ENCODE data around the gene LSP1.

LSP1 gene

GRCh38 chr11:1836011-1836945 is 16.6 kb upstream of the LSP1 start:
- no peak for DNase-seq (ENCODE audit: low read depth, low spot score)

- peak; percentile 73 for DNase-seq (ENCODE audit: low read depth, low spot score)
These were observed 15.5 kb upstream of the LSP1 start for GRCh38 chr11:1837171-1838076.

GRCh38 chr11:1838077-1838425 is 14.8 kb upstream of the LSP1 start:
- no peak for DNase-seq (ENCODE audit: low read depth, low spot score)

GRCh38 chr11:1838426-1839144 is 14.3 kb upstream of the LSP1 start, which contains the start of gene TNNI2:
TSS of gene TNNI2 (plus strand) at chr11:1838981. CDS start at chr11:1839697, 716 bp downstream.
- DNase-seq (ENCODE audit: low read depth, low spot score) = no peak

GRCh38 chr11:1839204-1839923 is 13.5 kb upstream of the LSP1 start:
- DNase-seq (ENCODE audit: low read depth, low spot score) = no peak

GRCh38 chr11:1839924-1840779 is 12.7 kb upstream of the LSP1 start:
- DNase-seq (ENCODE audit: low read depth, low spot score) = no peak

- no peak for DNase-seq (ENCODE audit: low read depth, low spot score)
These were observed 12.0 kb upstream of the LSP1 start for GRCh38 chr11:1840780-1841480.

- no peak for DNase-seq (ENCODE audit: low read depth, low spot score)
These were observed 11.3 kb upstream of the LSP1 start for GRCh38 chr11:1841511-1842148.

GRCh38 chr11:1842149-1843097 is 10.5 kb upstream of the LSP1 start:
- no peak for DNase-seq (ENCODE audit: low read depth, low spot score)

- no peak for DNase-seq (ENCODE audit: low read depth, low spot score)
These were observed 9.8 kb upstream of the LSP1 start for GRCh38 chr11:1843098-1843473.

GRCh38 chr11:1843796-1844195 is 9.1 kb upstream of the LSP1 start:
- no peak for DNase-seq (ENCODE audit: low read depth, low spot score)

GRCh38 chr11:1844221-1845094 is 8.4 kb upstream of the LSP1 start:
- no peak for DNase-seq (ENCODE audit: low read depth, low spot score)

GRCh38 chr11:1845095-1845429 is 7.8 kb upstream of the LSP1 start:
- no peak for DNase-seq (ENCODE audit: low read depth, low spot score)

GRCh38 chr11:1845561-1846452 is 7.1 kb upstream of the LSP1 start:
- no peak for DNase-seq (ENCODE audit: low read depth, low spot score)

GRCh38 chr11:1846453-1846932 is 6.4 kb upstream of the LSP1 start:
- no peak for DNase-seq (ENCODE audit: low read depth, low spot score)

All from astrocyte of the hippocampus (primary cell).